Amygdala (tissue), 56 donors: Measurements from ENCODE around the gene CWC22.
"Not testable (repeated sequence)": the region's sequence is repeated elsewhere in the genome, so short reads cannot be mapped to it uniquely, and the experiment has no call there.

Source experiments
- DNase-seq, 56 donors: peaks; one replicate each; lab custom pipeline; 2025; lab: John Stamatoyannopoulos, UW

Gene CWC22

DNA sequence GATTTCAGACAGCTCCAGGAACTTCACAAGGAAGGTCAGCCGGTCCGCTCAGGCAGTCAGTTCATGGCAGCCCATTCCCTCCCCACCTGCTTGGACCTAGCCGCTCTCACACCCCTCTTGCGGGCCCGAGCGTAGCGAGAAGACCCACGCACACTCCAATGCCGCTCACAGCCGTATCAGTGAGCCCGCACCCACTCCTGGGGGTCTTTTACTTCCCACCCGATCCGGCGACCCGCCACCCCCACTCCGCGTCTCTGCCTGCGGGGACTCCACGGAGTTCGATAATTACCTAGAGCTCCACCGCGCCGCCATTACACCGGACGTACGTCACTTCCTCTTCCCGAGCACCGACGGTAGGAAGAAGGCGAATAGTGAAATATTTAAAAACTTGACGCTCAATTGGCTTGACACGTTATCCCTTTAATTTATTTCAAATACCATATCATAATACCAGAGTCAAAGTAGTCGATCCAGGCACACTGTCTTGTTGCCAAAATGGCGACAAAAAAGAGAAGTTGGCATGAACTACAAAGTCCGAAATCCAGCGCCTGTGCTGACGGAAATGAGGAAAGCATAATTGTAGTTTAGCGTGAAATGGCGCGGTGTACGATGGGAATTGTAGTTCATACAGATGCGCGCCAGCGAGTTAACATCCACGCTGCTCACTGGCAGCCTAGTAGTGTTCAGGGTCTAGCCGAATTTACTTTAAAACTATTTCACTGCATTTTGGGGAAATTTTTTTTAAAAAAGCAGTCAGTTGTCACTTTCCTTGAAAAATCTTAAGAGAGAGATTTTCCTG lies at the start of gene CWC22:
CWC22 (minus strand) TSS at position 517 of the 799 bp plus-strand sequence. CDS start 13,956 bp downstream, outside the sequence.
- DNase-seq, result peak; percentile 10 to 96 (median 83)

DNA sequence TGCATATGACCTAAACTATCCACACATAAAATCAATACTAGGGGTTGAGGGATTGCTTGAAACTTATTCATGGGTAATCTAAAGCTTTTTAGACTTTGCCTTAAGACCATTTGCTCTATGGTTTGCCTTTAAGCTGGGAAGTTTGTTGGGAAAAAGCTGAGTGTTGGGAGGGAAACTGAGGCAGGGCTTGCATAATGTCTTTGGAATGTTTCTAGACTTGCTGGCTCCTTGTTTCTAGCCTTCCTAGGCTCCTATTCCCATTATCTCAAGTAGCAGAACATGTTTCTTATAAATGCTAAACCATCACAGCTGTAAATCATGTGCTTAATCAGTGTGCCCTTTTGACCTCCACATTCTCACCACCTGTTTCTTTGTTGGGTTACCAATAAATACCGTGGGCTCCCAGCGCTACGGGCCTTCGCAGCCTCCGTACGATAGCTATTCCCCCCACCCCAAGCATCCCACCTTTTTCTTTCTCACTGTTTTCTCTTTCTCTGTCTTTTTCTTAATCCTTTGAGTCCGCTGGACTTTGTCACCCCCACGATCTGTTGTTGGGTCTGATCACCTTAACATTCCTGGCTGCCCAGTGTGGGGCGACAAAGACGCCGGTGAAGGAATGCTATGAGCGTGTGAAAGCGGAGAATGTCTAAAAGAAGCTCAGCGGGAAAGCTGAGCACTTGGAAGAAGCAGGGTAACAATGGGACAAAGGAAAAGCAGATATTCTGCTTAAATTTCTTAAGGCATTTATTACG lies 49.4 kb upstream of the CWC22 start:
- no peak for DNase-seq

DNA sequence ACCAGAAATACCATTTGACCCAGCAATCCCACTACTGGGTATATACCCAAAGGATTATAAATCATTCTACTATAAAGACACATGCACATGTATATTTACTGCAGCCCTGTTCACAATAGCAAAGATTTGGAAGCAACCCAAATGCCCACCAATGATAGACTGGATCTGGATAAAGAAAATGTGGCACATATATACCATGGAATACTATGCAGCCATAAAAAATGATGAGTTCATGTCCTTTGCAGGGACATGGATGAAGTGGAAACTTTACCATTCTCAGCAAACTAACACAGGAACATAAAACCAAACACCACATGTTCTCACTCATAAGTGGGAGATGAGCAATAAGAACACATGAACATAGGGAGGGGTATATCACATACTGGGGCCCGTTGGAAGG lies 47.5 kb upstream of the CWC22 start:
- DNase-seq, result not testable (repeated sequence)

DNA sequence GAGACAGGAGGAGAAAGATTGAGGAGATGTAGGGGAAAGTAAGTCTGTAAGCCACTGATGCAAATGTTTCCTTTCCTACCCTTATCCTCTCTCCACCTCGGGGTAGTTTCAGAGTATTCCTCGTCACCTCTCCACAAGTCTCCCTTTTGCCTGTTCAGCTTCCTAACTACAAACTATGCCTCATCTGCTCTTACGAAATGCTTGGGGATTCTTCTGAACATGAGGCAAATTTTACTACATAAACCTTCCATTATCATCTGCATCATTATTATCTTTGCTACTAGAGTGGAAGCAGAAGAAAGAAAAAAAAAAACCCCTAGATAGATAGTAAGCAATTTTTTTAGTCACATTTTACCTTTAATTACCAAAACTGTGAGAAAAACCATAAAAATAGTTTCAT lies 43.1 kb upstream of the CWC22 start:
- DNase-seq, result no peak

DNA sequence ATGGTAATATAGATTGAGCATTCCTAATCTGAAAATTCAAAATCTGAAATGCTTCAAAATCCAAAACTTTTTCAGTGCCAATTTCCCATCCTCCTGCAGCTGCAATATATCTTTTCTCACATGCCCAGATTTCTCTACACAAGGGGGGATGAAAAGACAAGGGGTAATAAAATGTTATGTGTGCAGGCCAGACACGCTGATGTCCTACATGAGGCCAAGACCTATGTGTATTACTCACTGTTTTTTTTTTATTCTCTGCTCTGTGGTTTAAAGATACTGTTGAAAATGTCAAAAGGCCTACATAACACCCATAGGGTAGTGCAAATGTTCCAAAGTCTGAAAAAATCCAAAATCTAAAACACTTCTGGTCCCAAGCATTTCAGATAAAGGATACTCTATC lies 41.2 kb upstream of the CWC22 start:
- no peak for DNase-seq

DNA sequence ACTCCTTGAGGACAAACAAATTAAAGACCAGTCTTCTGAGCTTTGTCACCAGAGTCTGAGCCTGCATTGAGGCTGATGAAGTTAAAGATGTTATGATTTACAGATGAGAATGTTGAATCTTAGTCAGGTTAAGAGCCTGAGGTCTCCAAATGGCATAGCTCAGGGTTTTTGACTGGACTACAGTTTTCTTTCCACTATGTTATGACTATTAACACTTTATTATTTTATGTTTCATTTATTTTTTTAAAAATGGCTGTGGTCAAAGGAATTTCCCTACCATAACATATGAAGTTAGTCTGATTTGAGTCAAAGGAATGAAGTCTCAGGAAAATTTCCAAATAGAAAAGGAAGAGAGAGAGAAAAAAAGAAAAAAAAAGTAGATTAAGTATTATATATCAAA lies 39.7 kb upstream of the CWC22 start:
- no peak for DNase-seq

DNA sequence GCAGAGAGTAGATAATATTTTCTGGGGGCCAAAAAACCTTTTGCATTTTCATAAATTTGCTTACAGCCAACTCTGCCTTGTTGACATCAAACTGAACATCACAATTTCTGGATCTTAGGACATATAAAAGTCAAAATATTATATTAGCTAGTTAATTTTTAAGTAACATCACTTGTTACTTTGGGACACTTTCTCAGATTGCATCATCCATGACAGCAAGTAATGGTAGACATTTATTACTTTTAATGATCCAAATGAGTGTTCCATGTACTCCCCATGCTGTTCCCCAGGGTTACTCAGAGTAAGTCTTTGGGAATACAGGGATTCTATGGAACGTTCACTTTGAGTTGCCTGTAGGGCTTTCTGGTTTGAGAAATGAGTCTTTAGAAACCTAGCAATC lies 39.1 kb upstream of the CWC22 start:
- no peak for DNase-seq

DNA sequence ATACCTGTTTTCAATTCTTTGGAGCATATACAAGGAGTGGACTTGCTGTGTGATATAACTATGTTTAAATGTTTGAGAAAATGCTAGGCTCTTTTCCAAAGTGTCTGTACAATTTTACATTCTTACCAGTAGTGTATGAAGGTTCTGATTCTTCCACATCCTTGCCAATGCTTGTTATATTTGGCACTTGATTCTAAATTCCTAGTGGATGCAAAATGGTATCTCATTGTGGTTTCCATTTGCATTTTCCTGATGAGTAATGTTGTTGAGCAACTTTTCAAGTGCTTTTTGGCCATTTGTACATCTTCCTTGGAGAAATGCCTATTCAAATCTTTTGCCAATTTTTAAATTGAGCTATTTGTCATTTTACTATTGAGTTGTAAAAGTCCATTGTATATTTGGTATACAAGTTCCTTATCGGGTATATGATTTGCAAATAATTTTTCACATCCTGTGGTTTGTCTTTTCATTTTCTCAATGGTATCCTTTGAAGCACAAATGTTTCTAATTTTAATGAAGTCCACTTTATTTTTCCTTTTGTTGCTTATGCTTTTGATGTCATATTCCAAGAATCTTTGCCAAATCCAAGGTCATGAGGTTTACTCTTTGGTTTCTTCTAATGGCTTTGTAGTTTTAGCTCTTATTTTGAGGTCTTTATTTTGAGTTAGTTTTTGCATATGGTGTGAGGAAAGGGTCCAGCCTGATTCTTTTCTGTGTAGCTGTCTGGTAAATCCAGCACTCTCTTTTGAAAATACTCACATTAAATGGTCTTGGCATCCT lies 33.2 kb upstream of the CWC22 start:
- DNase-seq, result no peak

DNA sequence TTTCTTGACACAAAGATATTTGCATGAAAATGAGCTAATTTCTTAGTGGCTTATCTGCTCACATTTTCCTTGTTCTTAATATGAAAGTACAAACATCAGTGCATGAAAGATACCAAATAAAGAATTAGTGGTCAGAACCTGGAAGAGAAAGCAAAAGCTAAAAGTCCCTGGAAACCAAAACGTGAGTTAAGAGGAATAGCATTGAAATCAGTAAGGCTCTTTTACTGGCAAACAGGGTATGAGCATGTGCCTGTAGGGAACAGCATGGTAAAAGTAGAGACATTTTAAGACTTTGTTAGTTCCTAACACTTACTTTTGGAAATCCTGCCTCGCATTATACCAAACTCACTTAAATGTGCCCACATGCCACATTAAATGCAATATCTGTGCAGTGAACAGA lies 31.9 kb upstream of the CWC22 start:
- DNase-seq, result no peak

DNA sequence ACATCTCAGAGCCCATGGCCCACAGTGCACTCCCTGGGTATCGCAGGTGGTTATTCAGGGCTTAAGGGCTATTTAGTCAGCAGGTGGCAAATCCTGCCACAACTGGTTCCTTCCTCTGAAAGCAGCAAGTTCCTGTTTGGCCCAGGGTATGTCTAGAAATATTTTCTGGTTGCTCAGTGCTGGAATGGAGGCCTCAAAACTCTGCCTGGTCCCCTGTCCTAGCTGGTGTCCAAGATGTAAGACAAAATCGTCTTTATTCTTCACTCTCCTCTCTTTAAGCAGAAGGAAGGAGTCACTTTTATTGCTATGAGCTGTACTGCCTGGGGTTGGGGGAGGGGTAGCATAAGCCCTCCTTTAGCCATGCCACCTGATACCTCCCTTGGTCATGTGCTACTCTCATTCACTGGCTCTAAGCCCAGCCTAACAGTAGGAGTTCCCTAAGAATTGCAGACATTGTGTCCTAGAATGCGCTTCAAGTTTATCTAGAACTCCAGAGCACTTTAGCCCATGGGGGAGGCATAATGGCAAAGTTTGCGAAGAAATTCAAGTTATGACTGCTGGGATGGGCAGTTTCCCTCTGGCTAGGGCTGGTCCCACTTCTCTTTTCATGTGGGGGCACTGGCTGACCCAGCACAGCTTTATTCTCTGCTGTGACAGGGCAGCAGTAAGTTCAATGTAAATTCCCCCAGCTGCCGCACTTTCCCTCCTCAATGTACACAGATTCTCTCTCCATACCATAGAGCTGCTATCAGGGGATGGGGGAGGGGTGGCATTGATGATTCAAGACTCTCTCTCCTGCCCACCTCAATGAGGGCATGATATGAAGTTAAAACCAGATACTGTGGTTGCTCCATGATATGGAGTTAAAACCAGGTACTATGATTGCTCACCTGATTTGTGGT lies 27.1 kb upstream of the CWC22 start:
- no peak for DNase-seq

DNA sequence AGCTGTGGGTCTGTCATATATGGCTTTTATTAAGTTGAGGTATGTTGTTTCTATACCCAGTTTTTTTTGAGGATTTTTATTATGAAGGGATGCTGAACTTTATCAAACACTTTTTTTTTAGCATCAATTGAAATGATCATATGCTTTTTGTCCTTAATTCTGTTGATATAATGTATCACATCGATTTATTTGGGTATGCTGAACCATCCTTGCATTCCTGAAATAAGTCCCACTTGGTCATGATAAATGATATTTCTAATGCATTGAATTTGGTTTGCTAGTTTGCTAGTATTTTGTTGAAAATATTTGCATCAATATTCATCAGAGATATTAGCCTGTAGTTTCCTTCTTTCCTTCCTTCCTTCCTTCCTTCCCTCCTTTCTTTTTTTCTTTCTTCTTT lies 22.5 kb upstream of the CWC22 start:
- DNase-seq, result no peak

DNA sequence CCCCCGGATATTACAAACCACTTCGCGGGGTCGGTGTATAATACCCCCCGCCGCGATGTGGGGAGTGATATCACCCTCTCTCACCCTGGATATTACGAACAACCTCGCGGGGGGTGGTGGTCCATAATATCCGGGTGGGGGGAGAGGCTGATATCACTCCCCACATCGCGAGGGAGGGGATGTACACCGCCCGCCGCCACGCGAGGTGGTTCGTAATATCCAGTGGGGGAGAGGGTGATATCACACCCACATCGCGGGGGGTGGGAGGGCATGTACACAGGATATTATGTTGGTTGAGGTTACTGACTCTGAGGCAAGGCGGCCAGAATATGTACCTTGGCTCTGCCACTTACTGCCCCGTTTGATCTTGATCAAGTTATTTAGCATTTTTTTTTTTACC lies 14.8 kb upstream of the CWC22 start:
- no peak for DNase-seq

DNA sequence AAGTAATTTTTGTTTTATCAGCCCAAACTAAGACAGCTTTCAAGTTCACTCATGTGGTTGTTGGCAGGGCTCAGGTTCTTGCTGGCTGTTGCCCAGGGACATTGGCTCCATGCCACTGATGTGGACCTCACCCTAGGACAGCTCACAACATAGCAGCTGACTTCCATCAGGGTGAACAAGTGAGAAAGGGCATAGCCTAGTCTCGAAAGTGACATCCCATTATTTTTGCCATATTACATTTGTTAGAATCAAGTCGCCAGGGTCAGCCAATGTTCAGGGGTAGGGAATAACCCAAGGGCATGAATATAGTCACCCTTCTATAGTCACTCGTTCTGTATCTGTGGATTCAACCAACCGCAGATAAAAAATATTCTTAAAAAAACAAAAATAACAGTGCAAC lies 10.7 kb upstream of the CWC22 start:
- DNase-seq, result no peak

DNA sequence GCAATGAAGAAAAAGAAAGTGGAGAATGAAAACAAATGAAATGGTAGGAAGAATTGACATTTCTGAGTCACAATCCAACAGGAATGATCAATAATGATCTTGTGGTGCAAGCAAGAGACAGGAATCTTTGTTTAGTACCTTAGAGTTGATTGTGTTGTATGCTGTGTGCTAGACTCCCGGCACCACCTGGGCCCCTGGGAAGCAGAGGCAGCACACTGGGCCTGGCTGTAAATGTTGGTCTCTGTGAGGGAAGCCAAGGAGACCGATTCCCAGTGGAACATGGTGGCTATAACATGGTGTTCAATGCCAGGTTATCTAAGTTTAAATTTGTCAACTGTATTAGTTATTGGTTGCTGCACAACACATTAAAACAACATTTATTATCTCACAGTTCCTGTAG lies 9.8 kb upstream of the CWC22 start:
- no peak for DNase-seq

DNA sequence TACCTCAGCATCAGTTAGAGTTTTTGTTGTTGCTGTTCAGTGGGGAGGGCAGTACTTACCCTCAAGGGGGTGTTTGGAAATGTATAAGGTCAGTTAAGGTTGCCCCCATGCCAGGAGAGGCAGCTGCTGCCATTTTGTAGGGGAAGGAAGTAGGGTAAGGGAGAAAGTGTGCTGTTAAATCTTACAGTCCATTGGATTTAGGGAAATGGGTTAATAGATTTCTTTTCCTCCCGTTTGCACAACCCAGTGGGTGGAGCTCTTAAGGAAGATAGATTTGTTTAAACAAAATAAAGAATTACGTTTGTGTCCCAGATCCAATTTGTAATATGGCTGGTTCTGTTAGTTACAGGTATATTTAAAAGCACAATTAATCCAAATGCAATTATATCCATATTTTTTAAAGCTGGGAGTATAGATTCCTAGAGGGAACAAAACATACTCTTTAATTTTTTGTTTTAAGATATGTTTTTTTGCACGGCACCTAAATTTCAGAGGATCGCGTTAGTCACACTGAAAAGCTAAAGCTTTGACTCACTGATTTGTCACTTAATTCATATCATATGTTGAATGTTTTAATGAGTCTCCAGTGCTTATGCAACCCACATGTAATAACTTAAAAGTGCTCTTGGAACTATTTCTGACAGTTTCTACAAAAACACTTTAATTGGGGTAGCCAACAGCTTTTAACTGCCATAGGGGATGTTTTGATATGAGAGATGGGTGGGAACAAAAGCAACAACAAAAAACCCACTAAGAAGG lies 9.0 kb upstream of the CWC22 start:
- DNase-seq, result no peak

DNA sequence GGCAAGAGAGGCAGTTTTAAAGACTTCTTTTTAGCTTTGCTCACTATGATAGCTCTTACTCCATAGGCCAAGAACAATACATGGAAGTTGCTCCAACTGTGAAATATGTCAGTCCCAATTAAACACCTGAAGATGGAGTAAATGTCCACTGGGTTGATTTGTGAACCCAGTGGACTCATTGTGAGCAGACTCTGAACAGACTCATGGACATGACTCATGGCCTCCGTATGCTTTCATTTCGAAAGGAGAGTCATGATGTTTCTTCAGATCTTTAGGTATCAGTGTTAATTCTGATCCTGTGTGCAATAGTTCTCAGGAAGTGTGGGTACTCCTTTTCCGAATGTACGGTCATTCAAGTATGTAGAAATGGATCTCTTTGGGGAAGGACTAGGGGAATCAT lies 5.4 kb upstream of the CWC22 start:
- DNase-seq, result no peak

DNA sequence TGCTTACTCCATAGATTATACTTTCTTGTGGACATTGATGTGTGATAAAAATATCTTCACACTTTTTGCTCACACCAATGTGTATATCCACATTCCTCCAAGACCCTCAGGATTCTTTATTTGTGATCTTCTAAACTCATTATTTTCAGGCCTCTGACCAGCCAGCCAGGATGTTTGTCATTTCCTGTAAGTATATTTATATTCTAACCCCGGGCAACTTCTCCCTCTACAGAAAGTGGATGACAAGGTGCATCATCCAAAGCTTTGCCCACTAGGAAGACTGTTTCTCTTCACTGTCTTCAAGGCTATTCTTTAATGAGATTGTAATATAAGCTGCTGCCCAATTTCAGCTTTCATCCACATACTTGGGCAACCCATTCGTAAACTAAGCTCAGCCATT lies 3.6 kb upstream of the CWC22 start:
- no peak for DNase-seq

DNA sequence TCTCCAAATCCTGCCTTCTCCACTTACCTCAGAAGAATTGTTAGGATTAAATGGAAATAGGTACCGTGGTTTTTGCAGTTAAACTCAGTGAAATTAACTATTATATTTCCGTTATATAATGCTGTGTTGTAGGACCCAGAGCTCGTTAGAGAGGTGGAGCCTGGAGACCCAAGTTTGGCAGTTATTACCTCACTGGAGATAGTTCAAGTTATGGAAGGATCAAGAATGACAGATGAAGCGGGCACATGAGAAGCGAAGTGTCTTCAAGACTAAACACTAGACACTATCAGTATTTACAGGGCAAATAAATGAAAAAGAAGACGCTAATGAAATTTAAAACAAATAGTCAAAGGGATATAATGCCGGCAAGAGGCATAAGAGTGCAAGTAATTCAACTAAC lies 866 bp downstream of the CWC22 start:
- DNase-seq, result no peak

DNA sequence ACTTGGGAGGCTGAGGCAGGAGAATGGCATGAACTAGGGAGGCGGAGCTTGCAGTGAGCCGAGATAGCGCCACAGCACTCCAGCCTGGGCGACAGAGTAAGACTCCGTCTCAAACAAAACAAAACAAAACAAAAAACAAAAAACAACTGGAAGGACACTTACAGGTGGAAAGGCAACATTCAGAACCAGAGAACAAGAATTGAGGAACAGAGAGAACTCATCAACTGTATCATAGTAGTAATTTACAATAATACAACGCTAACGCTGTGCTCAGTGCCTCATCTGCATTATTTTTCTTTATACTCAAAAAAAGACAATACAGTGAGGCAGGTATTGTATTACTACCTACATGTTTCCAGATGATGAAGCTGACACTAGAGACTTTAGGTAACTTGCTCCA lies 1.6 kb downstream of the CWC22 start:
- DNase-seq, result not testable (repeated sequence)

DNA sequence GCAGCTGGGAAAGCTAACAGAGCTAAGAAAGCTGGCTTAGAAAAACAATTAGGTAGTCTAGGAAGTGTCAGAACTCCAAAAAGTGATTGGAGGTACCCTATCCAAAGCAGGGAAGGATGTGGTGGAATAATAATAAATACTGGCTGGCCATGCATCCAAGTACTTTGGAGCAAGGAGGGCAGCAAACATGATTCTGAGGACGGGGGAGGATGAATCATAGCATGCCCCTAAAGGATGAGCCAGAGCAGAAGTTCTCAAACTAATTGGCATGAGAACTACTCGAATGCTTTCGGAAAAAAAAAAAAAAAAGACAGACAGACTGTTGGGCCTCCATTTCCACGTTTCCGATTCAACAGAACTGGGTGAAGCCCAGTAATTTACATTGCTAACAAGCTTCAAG lies 2.4 kb downstream of the CWC22 start:
- no peak for DNase-seq
